ENCODE results near the gene TTC13.

- TF ChIP-seq CTCF (IDR thresholded peaks at IDR 0.05), result no peak
- TF ChIP-seq POLR2A (IDR thresholded peaks at IDR 0.05), result no peak
Observed at GRCh38 chr1:230982696-230983095, 4.0 kb upstream of the TTC13 start.
